ENCODE measurements around the gene GABRD.

GABRD gene

DNA sequence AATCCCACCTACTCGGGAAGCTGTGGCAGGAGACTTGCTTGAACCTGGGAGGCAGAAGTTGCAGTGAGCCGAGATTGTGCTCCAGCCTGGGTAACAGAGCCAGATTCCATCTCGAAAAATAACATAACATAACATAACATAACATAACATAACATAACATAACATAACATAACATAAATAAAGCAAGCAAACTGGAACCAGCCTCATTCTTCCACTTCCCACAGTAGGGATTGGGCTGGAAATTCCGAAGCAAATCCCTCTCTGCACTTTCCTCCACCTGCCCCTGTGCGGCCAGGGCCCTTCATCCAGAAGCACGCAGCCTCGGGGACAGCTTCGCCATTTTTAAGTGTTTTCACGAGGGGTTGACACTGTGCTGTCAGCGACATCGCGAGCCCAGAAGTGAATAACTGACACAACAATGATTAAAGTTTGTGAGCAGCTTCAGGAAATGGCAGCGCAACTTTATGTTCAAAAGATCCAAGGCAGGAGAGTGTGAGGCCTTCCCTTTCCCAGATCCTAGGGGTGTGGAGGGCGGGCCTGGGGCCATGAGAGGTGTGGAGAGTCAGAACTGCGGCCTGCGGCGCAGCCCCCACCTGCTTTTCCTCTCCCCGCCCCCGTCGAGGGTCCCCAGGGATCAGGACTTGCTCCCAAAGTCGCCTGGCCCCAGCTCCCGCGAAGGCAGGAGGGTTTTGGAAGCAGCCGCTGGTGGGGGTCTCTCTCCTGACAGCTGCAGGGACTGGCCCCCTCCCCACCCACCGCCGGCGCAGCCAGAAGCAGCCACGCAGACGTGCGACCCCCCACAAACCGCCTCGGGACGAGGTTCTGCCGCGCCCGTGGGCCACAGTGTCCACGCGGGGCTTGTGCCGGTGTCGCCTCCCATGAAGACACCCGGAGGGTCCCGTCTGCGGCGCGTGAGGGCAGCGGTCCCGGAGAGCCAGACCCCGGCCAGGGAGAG is 651 bp upstream of the GABRD start:
- no peak for DNase-seq (ENCODE audit: low read depth)

DNA sequence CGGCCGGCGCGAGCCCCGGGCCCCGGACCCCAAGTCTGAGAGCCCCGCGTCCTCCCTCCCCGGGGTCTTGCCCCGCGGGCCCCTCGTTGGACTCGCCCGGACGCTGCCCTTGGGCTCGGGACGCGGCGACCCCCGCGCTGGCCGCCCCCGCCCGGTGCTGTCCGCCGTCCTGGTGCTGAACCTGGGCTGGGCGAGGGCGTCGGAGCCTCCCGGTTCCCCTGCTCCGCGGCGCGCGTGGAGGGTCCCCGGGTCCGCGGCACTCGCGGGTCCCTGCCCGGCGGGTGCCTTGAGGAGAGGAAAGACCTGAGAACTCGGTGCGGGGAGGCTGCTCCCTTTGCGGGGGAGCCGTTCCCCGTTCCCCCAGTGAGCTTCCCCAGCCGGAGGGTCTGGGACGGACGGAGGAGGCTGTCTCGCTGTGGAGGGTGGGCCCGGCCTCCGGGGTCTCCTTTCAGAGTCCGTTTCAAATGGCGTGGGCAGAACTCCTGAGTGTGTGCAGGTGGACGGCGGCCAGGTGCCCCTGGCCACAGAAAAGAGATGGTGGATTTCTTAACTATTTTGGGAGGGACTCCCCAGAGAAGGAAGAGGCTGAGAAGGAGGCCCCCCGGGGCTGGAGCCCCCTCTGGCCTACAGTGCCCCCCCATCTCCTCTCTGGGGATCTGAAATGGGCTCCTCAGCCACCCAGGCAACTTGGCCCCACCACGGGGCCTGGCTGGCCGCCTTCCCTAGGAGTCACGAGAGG is 595 bp downstream of the GABRD start:
- DNase-seq (ENCODE audit: low read depth), result no peak

DNA sequence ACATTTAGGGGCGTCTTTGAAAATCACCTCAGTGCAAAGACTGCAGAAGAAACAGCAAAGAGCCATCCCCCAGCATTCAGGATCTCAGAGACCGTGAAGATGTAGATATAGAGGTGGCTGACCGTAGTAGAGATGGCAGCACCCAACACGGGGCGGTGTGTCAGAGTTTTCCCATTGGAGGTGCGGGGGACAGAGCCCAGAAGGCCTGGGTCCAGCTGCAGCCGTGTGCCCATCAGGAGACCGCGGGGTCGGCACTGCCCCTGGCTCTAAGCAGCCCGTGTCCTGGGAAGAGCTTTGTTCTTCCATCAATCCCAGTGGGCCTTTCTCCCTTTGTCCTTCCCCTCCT is 1.1 kb downstream of the GABRD start:
- no peak for DNase-seq (ENCODE audit: low read depth)

DNA sequence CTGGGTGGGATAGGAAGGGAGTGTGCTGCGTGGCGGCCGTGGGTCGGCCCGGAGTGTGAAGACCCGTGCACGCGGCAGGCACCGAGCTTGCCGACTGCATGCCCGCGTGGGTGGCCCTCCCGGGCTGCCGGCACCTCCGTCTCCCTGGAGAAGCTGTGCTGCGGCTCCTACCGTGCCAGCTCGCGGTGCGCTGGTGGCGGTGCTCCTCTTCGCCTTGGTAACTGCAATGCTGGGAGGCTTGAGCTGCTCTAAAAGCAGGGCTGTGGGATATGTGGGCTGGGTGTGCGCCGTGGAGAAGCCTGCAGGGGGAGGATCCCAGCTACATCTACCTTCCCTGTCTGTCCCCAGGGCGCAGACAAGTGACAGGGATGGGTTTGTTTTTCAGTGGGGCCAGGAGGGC is 2.4 kb downstream of the GABRD start:
- DNase-seq (ENCODE audit: low read depth), result no peak

DNA sequence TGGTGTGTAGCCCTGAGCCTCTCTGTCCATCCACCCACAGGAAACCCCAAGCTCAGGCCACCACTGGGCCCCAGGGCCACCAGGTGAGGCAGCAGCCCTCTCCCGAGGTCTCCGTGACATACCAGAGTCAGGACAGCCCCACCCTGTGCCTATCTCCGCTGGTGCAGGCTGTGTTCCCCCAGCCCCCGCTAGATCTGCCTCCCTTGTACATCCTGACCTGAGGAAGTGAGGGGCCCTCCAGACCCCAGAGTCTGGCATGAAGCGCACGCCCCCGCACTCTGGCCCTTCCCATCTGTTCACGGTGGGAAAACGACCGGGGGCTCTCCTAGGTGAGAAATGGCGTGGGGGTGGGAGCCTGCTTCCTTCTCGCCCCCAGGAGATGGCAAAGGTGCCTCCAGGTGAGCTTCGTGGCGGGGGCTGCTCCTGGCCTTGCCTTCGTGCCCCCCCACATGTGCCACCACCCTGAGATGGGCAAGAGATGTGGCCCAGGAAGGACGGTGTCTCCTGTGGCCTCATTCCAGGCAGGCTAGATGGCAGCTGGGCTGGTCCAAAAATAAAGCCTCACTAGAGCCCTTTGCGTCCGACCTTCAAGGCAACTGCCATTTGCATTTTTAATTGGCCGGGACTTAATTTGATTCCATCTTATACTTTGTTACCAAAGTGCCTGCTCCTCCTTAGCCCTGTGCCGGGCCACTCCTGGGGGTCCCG is 3.1 kb downstream of the GABRD start:
- DNase-seq (ENCODE audit: low read depth), result no peak

DNA sequence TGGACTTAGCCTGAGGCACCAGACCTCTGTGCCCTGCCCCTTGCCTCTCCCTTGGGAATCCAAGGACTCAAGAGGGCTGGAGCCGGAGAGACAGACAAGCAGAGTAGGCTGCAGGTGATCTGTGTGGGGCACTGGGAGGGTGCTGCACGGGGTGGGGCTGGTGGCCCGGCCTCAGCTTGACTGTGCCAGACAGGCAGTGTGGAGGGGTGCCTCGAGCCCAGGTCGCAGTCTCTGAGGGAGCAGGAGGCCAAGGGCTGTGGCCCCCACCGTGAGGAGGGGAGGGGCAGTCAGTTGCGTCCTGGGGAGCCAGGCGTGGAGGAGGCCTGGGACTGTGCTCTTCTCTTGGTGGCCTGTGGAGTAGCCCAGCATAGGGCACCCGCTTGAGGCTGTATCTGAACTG is 4.0 kb downstream of the GABRD start:
- DNase-seq (ENCODE audit: low read depth), result no peak

DNA sequence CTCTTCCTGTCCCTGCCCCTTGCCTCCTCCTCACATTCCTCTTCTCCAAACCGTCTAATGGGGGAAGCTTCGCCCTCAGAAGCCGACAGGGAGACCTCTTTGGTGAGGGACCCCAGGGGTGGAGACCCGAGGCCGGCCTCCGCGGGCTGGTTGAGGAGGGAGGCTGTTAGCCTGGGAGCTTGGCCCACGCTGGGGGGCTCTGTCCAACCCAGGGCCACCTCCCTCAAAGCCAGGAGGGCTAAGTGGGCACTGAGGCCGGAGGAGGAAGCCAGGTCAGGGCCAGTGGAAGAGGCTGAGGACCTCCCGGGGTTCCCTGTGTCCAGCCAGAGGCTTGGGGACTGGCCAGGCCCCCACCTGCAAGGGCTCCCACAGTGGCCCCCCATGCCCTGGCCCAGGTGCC is 5.3 kb downstream of the GABRD start:
- no peak for DNase-seq (ENCODE audit: low read depth)

DNA sequence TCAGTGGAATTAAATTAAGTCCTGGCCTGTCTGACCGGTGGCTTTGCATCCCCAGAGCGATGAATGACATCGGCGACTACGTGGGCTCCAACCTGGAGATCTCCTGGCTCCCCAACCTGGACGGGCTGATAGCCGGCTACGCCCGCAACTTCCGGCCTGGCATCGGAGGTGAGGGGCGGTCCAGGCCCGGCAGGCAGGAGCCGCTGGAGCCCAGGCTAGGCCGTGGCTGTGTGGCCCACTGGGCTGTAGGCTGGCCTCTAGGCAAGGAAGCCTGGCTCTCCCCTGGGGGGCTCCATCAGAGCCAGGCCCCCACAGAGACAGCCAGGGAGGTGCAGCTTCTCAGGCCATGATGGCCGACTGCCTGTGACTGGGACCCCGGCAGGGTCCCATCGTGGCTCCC is 5.7 kb downstream of the GABRD start:
- no peak for DNase-seq (ENCODE audit: low read depth)

DNA sequence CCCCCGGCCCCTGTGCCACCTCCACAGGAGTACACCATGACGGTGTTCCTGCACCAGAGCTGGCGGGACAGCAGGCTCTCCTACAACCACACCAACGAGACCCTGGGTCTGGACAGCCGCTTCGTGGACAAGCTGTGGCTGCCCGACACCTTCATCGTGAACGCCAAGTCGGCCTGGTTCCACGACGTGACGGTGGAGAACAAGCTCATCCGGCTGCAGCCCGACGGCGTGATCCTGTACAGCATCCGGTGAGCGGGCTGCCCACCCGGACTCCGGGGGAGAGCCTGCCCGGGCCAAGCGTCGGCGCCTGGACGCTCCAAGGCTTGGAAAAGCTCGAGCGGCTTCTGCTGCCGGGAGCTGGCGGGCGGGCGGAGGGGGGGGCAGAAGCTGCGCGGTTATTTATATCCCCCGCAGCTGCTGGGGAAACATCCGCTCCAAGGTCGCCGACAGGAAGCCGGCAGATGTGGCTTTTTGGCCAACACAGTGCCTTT is 6.4 kb downstream of the GABRD start:
- no peak for DNase-seq (ENCODE audit: low read depth)

DNA sequence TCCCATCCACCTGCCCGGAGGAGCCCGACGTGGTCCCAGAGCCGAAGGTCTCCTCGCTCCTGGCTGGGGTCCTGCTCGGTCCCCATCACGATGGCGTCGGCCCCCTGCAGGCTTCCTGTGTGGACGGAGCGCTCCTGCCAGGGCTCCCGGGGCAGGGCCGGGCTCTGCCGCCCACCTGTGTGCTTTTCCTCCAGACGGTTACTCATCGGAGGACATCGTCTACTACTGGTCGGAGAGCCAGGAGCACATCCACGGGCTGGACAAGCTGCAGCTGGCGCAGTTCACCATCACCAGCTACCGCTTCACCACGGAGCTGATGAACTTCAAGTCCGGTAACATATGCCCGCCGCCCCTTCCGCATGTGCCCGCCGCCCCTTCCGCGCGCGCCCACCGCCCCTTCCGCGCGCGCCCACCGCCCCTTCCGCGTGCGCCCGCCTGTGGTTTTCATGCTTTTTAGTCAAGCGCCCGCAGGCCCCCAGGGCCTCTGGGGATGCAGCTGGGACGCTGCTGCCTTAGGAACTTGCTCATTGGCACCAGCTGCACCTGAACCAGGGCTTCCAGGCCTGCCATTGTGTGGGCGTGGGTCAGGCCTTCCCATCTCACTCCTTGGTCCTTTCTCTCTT is 8.9 kb downstream of the GABRD start:
- no peak for DNase-seq (ENCODE audit: low read depth)

DNA sequence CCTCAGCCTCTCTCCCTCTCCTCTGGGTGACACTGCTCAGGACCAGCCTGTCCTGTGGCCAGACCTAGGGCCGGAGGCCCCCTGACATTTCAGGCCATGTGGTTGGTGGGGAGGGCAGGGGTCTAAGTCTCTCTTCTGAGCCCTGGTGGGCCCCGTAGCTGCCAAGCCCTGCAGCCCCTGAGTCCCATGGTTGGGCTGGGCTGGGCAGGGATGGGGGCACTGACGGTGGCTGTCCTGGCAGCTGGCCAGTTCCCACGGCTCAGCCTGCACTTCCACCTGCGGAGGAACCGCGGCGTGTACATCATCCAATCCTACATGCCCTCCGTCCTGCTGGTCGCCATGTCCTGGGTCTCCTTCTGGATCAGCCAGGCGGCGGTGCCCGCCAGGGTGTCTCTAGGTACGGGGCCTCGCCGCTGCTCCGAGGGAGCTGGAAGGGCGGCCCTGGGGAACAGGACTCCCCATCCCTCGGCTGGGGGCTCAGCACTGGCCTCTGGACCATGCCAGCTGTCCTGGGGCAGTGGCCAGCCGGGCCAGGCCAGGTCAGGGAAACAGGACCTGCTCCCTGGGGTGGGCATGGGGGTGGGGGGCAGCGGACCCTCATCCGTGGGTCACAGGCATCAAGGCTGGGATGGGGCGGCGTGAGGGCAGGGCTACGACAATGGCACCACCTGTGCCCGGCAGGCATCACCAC is 9.9 kb downstream of the GABRD start:
- no peak for DNase-seq (ENCODE audit: low read depth)

DNA sequence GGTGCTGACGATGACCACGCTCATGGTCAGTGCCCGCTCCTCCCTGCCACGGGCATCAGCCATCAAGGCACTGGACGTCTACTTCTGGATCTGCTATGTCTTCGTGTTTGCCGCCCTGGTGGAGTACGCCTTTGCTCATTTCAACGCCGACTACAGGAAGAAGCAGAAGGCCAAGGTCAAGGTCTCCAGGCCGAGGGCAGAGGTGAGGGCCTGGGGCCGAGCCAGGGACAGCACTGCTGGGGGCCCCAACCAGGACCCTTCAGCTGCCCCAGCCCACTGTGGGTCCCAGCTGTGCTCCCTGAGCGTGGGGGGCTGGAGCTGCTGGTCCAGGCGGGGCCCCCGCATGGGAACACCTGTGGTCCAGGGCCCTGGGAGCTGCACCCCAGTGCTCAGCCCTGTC is 10.4 kb downstream of the GABRD start:
- DNase-seq (ENCODE audit: low read depth), result no peak

DNA sequence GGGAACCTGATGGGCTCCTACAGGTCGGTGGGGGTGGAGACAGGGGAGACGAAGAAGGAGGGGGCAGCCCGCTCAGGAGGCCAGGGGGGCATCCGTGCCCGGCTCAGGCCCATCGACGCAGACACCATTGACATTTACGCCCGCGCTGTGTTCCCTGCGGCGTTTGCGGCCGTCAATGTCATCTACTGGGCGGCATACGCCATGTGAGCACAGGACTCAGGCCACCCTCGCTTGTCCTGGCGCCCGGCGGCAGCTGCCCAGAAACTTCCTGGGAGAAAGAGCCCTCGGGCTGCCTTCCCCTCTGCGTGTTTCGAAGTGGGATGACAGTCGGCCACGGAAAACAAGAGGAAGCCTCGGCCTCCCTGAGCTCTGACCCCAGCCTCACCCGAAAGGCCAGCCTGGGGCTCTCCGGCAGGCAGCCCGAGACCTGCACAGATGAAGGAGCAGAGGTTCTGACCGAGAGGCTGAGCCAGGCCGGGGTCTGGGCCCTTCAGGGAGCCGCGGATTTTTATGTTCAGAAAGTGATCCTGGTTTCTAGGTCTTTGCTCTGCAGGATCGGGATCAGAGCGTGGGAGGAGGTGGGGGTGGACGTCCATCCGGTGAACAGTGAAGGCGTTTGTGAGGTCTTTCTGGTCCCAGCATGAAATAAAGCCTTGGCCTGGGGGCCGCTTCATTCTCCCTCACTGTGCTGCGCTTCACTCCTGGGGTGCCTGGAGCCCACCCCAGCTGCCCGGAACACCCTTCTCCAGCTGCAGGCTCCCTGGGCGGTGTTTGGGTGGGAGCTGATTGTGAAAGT is 11.1 kb downstream of the GABRD start:
- DNase-seq (ENCODE audit: low read depth), result no peak

DNA sequence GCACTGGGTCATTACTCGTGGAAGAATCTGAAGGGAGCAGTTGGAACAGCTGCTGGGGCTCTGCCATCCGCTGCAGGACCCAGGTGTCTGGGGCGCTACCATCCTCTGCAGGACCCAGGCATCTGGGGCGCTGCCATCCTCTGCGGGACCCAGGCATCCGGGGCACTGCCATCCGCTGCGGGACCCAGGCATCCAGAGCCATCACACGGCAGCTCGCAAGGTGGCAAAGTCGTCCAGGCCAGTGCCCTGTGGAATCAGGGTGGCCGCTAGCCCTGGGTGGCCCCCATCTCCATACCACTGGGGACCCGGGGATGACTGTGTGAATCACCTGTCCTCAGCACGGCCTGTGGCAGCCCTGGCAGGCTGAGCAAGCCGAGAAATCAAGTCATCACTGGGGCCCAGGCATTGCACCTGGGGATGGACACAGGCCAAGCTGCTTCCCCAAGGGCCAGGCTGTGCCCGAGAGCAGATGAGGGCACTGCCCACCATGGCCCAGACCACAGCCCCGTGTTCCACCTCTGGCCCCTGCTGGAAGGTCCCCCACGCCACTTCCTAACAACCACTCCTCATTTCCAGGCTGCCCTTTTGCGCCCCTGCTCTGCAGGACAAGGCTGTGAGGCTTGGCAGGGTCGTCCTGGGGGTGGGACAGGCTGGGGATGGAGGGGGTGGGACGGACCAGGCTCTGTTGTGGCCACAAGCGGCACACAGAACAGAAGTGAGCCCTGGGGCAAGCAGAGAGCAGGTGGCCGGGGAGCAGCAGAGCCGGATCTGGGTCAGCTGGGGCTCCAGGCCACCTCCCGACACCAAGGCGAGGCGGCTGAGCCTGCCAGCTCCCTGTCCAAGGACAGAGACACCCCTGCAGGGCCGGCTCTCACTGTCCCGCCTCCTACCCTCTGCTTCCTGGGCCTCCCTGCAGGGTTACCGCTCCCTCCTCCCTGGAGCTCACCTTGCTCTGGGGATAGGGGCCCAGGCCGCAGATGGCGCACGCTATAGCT is 12.7 kb downstream of the GABRD start:
- no peak for DNase-seq (ENCODE audit: low read depth)

DNA sequence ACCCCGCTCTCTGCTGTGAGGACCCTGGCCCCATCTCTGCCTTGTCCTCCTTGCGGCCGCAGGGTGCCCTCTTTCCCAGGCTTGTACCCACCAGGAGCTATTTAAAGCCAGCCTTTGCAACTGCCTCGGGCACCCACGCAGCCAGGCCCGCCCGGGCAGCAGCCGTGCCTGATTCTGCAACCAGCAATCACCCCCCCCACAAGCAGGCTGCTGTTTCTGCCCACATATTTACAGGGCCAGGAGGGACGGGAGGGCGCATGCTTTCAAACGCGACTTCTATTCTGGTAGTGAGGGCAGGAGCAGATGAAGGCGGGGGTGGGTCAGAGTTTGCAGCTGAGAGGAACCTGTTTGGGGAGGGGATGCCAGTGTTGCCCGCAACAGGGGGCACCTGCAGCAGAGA is 13.6 kb downstream of the GABRD start:
- DNase-seq (ENCODE audit: low read depth), result no peak

DNA sequence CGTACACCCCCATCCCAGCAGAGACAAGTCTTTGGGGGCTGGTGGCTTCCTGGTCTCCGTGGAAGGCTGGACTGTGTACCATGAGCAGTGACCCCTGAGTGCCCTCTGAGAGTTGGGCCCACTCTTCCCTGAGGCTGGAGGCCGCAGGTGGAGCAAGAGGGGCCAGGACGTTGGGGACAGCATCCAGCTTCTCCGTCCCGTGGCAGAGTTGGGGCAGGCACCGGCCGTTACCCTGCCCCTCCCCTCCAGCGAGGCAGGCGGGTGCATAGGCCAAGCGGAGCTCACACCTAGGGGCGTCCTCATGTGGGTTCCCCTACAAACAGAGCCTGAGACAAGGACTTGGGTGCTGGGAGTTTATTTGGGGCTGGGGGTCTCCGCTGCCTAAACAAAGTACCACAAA is 14.0 kb downstream of the GABRD start:
- no peak for DNase-seq (ENCODE audit: low read depth)

DNA sequence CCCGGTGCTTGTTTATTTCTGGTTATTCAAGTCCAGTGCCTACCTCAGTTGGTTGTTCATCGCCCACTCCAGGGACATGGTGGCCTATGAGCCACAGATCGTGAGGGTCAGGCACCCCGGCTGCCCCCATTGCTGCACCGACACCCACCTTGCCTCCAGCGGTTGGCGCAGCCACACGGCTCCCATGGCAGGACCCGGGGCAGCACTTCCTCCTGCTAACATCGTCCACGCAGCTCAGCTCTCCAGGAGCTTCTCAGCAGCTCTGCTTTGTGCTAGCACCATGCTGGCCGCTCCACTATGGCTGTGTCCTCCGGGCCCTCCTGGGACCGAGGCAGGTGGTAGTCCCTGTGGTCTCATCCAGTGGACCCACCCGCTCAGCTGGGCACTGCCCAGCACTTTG is 17.1 kb downstream of the GABRD start:
- no peak for DNase-seq (ENCODE audit: low read depth)

DNA sequence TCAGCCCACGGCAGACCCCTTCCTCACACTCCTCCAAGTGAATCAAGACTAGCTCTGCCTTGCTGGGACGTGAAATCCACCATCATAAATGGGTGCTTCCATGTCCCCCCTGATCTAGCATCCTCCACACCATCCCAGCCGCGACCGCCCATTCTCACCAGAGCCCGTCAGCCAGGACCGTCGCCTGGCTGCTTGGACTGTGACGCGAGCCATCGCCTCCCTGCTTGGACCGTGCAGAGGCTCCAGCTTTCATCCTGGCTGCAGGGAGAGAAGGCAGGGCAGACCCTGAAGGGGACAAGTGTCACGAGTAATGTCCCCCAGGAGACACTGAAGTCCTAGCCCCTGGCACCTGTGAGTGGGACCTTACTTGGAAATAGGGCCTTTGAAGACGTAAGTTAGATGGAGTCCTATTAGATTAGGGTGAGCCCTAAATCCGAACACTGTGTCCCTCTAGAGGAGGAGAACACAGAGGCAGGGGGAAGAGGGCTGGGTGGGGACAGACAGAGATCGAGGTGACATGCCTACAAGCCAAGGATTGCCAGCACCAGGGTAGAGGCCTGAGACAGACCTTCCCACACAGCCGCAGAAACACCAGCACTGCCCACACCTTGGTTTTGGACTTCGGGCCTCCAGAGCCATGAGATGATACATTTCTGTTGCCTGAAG is 18.3 kb downstream of the GABRD start:
- DNase-seq (ENCODE audit: low read depth), result no peak

DNA sequence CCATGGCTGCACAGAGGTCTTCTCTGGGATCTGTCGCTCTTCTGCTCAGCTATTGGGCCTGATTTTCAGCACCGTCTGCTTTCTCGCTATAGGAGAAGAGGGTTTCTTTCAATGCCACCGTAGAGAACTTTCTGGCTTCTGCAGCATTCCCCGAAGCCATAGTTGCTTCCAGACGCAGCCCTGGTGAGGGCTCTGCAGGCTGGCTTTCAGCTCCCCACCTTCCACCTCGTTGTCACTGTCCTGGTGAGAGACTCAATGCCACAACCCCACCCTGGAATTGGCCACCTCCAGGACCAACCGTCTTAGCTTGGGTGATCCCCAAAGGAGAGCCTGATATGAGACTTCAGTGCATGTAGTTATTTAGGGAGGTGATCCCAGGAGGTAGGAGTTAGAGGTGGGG is 19.1 kb downstream of the GABRD start:
- no peak for DNase-seq (ENCODE audit: low read depth)
